HG03378 (cell line): ENCODE data around the gene CLIP2.
"Not testable (repeated sequence)": the region's sequence is repeated elsewhere in the genome, so short reads cannot be mapped to it uniquely, and the experiment has no call there.

Experiments used
- ATAC-seq: cut with Tn5 transposase; IDR thresholded peaks from one replicate; pipeline ENCODE4 v1.9.1; 2021; ENCODE audit warnings: mild to moderate bottlenecking, moderate library complexity; ENCODE audit not compliant: unreplicated experiment

CLIP2 gene

DNA sequence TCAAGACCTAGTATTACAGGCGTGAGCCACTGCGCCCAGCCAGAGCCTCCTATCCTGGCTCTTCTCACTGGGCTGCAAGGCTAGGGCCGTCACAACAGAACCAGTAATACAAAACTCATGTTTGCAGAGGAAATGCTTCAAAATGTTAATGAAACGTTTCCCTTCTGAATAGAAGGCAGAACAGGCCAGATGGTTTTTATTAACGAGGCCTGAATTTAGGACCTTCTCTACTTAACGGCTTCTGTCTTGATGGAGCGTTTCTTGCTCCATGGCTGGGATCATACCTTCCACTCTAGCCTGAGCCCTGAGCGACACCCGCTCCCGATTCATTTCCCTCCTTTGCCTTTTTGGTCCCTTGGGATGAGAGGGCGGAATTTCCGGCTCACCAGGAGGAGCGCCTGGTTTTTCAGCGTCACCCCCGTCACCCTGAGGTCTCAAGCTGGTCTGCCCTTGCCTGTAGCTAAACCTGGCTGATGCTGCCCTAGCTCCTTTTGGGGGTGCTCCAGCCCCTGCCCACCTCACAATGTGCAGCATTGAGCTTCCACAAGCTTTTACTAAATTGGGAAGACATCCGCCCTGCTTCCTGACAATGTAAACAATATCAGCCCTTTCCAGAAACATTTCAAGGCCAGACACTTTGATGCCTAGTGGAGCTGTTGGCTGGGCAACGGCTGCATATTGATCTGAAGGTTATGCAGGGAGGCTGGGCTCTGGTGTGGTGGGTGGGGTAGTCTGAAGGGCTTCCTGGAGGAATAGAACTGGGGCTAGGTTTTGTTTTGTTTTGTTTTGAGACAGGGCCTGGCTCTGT is 5.2 kb downstream of the CLIP2 start:
- ATAC-seq: no peak

DNA sequence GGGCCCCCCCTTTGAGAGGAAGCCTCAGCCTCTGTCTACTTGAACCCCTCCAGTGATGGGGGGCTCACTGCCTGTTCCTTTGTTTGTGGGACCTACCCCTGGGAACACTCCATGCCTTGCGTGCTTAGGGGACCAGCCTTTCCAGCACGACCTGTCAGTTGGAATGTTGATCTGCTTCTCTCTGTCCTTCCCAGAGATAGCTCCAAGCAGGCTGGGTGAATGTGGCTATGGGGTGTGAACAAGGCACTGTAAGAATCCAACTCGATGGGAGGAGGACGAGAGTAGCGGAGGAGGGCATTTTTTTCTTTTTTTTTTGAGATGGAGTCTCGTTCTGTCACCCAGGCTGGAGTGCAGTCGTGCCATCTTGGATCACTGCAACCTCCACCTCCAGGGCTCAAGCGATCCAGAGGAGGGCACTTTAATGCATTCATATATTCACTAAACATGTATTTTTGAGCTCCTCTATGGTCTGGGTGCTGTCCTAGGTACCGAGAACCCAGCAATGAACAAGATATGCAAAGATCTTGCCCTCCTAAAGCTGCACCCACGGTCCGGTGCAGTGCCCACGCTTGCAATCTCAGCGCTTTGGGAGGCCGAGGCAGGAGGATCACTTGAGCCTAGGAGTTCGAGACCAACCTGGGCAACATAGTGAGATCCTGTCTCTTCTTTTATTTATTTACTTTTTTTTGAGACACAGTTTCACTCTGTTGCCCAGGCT is 8.5 kb downstream of the CLIP2 start:
- no peak for ATAC-seq

DNA sequence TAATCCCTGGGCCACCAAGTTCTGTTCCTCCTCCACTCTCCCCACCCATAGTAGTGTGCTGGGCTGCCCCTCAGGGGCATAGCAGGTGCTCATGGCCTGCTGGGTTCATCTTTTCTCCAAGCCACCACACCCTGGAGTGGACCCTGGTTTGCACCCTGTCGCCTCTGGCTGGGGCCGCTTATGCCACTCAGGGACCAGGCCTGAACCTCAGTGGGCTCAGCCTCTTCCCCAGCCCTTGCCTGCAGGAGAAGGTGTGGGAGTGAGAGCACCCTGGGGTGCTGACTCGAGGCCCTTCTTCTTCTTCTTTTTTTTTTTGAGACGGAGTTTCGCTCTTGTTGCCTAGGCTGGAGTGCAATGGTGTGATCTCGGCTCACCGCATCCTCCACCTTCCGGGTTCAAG is 10.2 kb downstream of the CLIP2 start:
- no peak for ATAC-seq

DNA sequence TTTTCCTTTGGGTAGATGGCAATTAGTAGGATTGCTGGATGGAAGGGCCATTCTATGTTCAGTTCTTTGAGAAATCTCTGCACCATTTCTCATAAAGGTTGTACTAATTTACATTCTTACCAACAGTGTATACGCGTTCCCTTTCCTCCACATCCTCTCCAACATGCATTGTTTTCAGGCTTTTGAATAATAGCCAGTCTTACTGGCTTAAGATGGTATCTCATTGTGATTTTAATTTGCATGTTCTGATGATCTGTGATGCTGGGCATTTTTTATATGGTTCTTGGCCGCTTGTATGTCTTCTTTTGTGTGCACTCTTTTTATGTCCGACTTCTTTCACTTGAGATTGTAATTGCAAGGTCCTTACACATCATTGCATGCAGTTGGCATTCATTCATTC is 11.7 kb downstream of the CLIP2 start:
- no peak for ATAC-seq

DNA sequence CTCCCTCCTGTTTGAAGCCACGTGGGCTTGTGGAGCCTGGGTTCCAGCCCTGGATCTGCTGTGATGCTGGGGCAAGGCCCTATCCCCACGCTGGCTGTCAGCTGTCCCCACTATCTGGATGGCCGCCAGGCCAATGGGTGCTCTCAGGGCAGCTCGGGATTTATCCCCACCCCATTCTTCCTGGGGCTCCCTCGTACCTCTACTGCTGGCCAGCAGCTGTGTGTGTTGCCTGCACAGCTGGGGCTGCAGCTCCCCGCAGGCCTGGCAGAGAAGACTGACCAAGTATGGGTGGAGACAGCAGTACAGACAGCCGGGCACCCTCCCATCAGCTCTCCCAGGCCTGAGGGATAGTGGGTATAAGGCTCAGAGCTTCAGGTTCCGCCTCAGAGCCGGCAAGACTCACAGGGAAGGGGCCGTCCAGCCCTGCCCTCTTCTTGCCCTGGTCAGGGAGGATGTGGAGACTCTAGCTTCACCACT is 13.6 kb downstream of the CLIP2 start:
- no peak for ATAC-seq

DNA sequence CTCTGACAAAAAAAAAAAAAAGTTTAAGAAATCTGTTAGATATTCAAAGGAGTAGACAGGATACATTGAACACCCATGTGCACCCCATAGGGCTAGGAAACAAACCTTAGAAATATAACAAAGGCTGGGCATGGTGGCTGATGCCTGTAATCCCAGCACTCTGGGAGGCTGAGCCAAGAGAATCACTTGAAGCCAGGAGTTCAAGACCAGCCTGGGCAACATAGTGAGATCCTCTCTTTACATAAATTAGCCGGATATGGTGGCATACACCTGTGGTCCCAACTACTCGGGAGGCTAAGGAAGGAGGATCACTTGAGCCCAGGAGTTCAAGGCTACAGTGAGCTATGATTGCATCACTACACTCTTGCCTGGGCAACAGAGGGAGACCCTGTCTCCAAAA is 15.3 kb downstream of the CLIP2 start:
- no peak for ATAC-seq

DNA sequence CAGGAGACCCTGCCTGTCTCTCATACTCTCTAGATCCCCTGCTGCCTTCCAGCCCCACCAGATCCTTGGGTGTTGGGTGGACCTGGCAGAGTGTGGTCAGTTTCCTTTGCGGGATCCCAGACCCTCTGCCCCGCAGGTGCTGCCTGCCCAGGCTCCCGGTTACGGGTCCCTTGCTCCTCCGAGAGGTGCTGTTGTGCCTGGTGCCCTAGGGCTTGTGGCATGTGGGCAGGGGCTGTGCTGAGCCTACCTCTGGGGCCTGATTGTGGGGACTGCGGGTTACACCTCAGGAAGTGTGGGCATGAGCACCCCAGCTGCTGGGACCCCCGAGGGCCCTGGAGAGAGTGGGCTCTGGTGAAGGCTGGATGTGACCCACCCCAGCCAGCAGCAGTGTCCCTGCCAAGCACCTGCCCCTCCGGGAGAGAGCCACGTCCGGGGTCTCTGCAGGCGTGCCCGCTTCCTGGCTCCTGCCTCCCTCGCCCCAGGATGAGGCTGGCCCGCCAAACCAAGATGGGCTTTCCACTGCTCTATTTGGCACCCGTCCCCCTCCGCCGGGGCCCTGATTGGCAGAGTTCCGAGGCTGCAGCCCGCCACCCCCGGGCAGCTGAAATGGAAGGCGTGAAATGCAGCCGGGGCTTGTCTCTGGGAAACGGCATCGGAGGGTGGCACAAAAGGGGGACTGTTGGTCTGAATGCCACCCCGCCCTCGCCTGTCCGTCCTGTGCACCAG is 17.0 kb downstream of the CLIP2 start:
- no peak for ATAC-seq

DNA sequence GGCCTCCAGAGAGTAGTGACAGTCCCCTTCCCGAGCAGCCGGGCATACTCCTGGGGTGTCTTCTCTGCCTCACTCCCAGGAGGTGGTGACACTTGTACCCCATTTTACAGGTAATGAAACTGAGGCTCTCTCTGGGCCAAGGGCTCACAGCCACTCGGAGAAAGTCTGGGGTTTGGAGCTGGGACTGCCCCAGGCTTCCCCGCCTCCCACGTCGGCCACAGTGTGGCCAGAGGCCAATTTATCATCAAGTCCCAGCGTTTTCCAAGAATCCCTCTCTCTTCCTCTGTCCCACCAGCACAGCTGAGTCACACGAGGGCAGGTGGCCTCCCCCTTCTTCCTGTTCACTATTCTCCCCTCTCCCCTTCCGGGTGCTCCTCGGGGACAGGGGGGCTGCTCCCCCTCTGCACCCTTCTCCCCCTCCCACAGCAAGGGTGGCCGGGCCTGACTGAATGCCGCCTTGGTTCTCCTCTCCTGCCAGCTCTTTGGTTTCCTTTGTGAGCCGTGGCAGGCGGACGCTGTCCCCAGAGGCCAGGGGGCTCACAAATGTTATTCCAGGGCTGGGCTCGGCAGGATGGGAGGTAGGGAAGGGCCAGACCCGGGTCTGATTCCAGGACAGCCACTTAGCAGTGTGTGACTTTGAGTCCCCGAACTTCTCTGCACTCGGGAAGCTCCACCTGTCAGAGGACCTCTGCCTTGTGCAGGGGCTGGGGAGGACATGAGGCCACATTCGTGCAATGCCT is 17.7 kb downstream of the CLIP2 start:
- ATAC-seq: no peak

DNA sequence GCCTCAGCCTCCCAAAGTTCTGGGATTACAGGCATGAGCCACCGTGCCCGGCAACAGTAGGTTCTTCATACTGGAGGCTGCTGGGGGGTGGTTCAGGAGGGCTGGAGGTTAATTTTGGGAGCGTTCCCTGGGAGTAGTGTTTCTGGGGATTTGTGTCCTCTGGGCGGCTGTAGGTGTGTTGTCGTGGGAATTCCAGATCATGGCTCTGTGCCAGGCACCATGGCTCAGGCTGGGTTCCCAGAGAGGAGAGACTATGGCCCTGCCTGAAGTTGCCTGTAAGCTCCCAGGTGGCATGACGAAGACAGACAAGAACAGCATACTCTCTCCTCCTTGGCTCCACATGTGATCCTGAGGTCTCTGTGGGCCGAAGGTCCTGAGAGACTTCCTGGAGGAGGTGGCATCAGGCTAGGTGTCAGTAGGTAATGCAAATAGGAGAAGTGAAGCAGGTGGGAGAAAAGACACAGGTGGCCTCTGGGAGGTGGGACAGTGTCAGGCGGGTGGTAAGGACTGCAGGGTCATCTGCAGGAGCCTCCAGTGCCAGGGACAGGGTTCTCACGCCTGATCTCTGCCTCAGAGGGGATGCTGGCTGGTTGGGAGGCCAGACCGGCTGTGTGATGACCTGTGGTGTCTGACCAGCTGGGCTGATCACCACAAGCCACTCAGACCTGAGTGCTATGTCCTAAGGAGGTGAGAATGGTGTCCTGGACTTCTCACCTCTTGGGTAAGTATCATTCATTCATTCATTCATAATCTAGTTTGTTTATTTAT is 18.7 kb downstream of the CLIP2 start:
- ATAC-seq: no peak

DNA sequence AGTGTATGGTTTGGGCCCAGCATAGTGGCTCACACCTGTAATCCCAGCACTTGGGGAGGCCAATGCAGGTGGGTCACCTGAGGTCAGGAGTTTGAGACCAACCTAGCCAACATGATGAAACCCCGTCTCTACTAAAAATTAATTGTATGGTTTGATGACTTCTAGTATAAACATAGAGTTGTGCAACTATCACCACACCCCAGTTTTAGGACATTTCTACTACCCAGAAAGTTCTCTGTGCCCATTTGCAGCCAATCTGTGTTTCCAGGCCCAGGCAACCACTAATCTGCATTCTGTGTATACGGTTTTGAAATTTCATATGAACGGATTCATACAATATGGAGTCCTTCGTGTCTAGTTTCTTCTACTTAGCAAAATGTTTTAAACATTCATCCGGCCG is 20.0 kb downstream of the CLIP2 start:
- ATAC-seq: no peak

DNA sequence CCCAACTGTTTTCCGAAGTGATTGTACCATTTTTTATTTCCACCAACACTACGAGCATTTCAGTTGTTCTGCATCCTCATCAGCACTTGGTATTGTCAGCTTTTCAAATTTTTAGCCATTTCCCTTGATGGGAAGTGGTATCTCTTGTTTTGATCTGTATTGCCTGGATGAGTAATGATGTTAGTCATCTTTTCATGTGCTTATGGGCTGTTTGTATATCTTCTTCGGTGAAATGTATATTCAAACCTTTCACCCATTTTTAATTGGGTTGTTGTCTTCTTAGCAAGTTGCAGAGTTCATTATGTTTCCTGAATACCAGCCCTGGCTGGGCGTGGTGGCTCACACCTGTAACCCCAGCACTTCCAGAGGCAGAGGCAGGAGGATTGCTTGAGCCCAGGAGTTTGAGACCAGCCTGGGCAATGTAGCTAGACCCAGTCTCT is 22.1 kb downstream of the CLIP2 start:
- no peak for ATAC-seq

DNA sequence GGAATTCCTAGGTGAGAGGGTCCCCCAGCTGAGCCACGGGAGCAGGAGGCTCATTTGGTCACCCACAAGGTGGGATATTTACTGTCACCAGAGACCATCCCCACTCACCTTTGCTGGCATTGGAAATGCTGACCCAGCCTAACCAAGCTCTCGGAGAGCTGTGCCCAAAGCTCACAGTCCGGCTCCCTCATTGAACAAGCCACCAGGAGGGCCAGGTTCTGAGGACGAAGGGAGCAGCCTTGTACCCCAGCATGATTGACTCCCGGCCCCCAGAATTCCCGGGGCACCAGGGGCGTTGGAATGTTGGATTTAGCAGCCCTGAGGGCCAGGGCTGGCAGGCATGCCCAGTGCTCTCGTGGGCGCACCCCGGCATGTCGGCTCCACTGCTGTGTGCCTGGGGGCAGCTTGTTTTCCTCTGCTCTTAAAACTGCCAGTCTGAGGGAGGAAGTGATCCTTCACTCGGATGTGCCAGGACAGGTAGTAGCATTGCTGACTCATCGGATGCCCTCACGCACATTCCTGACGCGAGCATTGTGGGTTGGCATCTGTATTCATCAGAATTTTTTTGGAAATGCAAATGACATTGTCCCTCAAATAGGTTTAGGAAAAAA is 23.3 kb downstream of the CLIP2 start:
- ATAC-seq: no peak

DNA sequence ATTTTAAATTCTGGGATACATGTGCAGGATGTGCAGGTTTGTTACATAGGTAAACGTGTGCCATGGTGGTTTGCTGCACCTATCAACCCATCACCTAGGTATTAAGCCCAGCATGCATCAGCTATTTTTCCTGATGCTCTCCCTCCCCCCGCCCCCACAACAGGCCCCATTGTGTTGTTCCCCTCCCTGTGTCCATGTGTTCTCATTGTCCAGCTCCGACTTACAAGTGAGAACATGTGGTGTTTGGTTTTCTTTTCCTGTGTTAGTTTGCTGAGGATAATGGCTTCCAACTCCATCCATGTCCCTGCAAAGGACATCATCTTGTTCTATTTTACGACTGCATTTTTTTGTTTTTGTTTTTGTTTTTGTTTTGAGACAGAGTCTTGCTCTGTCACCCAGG is 26.7 kb downstream of the CLIP2 start:
- not testable (repeated sequence) for ATAC-seq

DNA sequence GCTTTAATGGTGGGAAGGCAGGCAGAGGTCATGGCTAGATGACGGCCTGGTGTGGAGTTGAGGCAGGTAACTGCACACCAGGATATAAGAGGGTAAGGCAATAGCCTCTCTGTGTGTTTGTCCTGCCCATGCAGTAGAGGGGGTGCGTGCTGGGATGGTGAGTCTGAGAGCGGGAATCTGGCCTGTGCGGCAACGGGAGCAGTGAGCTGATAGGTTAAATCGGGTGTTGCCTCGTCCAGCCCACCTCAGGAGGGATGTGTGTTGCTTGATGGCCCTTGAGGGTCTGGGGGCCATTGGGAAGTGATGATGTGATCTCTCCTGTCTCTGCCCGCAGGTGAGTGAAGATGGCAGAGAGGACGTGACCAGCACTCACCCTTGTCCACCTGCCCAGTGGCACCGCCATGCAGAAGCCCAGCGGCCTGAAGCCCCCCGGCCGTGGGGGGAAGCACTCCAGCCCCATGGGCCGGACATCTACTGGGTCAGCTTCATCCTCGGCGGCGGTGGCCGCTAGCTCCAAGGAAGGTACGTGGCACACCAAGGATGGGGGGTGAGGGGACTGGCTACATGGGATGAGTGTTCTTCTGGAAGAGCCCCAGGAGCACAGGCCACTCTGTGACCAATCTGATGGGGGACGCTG is 28.1 kb downstream of the CLIP2 start:
- ATAC-seq: no peak

DNA sequence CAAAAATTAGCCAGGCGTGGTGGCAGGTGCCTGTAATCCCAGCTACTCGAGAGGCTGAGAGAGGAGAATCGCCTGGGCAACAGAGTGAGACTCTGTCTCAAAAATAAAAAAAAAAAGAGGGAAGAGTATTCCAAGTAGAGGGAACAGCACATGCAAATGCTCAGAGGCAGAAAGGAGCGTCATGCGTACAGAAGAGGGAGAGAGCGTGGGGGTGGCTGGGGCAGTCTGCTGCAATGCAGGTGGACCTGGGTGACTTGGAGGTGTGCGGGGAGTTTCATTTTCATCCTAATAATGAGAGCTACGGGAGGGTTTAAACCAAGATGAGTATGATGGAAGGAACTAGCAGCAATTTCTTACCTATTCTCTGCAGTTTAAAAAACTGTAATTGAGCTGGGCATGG is 28.8 kb downstream of the CLIP2 start:
- ATAC-seq: no peak

DNA sequence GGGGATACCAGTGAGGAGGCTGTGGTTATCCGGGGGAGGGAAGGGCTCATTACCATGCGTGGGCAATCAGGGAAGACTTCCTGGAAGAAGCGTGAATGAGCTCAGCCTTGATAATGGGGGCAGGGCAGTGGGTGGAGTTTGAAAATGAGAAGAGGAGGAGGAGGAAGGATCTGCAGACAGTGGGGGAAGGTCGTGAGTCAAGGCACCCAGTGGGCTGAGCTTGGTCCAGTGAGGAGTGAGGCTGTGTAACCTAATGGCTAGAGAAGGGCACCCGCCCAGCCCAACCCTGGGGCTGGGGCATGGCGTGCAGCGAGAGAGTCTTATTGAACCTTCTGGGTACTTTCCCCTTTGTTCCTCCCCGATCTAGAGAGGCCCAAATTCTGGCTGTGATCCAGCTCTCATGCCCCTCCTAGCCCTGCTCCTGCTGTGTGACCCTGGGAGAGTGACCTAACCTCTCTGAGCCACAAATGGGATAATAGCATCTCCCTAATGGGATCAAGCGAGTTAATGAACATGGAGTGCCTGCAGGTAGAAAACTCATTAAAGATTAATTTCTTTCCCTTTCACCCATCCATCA is 31.5 kb downstream of the CLIP2 start:
- ATAC-seq: no peak

DNA sequence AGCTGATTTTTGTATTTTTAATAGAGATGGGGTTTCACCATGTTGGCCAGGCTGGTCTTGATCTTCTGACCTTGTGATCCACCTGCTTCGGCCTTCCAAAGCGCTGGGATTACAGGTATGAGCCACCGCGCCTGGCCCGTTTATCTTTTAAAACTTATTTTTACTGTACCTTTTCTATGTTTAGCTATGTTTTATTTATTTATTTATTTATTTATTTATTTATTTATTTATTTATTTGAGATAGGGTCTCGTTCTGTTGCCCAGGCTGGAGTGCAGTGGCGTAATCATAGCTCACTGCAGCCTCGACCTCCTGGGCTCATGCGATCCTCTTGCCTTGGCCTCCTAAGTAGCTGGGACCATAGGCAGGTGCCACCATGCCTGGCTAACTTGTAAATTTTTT is 33.7 kb downstream of the CLIP2 start:
- not testable (repeated sequence) for ATAC-seq

DNA sequence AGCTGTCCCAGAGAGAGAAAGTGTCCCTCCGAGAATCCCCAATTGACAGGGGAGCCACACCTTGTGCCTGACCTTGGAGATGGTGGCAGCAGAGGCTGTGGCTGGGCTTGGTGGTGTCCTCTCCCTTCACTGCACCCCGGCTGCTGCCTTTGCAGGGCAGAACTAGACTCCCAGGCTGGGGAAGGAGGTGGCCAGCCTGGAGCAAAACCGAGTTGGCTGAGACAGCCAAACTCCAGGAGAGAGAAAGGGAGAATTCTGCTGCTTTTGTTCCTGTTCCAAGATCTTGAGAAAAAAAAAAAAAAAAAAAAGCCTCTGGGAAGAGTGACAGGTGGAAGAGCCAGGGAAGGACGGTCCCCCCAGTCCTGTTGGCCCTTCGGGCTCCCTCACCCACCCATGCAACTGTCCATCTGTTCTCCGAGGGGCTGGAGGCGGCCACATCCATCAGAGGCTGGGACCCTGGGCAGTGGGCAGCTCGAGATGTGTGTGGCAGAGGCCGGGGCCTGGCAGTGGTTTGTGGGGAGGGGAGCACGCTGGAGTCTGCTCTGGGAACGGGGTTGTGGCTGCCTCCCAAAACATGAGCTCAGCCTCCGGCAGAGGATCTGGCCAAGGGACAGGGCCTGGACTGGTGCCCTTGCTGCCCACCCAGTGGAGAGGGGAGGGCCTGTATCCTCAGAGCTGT is 35.5 kb downstream of the CLIP2 start:
- ATAC-seq: no peak
